Measurements from ENCODE around the gene TOX2.

The TOX2 gene

GRCh38 chr20:43938932-43939761, 24.5 kb downstream of the TOX2 start:
- peak in 2 of 58 donors; percentile 21 to 27 for DNase-seq

DNA sequence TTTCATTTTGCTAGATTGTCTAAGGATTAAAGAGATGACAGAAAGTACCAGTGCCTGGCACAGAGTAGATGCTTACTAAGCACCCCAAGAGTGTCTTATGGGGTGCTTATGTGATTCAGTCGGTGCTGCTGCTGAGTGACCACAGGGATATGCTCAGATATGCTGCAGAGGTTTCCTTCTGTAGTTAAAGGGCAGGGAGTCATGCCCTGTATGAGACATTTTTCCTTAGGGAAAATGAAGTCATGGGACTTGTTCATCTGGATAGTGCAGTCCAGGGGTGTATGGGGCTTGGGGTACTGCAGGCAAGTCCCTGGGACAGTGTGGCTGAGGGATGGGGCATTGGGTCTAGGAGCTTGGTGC, 25.1 kb downstream of the TOX2 start:
- DNase-seq, result no peak

DNA sequence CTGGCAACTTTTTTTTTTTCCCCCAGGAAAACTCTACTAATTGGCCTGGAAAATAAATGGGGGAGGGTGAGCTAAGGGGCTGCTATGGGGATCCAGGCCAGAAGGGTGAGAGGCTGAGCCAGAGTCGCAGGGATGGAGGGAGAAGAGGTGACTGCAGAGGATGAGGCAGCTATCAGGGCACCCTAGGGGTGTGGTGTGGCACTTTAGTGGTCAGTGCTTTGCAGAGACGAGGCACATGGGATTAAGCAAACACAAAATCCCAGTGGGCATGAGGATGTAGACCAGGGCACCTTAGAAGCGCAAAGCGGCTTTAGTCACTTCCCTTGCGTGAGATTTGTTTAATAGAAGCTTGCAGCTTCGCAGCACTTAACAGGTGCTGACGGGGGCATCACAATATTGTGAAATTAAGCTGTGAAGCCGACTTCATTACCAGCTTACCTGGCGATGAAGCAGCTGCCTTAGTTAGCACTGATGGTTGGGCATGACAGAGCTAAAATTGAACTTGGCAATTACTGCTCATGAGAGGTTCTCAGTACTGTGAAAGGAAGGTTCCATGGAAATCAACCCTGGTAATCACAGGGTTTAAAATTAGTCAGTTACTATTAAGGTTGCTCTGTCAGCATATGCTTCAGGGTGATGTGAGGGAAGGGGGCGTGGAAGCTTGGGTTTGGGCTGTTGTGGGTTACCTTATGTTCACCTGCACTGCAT, 26.0 kb downstream of the TOX2 start:
- DNase-seq, result peak in 1 of 58 donors; percentile 26

GRCh38 chr20:43941476-43942200, 27.0 kb downstream of the TOX2 start:
- DNase-seq, result no peak

DNA sequence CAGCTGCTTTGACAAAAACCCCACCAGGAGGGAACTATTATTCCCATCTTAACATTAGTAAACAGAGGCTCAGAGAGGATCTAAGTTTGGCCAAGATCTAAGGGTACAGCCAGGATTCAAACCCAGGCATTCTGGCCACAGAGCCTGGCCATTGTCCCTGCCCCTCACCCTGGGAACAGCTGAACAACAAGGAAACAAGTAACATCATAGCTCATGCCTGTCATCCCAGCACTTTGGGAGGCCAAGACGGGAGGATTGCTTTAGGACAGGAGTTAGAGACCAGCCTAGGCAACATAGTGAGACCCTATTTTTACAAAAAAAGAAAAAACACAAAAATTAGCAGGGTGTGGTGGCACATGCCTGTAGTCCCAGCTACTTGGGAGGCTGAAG, 27.5 kb downstream of the TOX2 start:
- no peak for DNase-seq

- no peak for DNase-seq
Observed at GRCh38 chr20:43942667-43943285, 28.1 kb downstream of the TOX2 start.

DNA sequence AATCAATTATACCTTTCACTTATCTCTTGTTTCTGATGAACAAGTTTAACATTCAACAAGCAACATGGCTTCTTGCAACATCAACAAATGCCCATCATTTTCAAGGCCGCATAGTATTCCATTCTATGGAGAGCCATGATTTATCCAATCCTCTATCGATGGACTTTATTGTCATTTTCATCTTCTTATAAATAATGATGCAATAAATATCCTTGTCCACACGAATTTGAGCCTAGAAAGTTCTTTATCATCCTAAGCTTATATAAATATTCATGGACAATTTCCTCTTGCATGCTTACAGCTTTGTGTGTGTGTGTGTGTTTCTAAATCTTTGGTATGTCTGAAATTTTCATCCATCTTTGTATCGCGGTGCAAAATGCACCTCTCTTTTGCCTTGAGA, 29.1 kb downstream of the TOX2 start:
- DNase-seq, result no peak

DNA sequence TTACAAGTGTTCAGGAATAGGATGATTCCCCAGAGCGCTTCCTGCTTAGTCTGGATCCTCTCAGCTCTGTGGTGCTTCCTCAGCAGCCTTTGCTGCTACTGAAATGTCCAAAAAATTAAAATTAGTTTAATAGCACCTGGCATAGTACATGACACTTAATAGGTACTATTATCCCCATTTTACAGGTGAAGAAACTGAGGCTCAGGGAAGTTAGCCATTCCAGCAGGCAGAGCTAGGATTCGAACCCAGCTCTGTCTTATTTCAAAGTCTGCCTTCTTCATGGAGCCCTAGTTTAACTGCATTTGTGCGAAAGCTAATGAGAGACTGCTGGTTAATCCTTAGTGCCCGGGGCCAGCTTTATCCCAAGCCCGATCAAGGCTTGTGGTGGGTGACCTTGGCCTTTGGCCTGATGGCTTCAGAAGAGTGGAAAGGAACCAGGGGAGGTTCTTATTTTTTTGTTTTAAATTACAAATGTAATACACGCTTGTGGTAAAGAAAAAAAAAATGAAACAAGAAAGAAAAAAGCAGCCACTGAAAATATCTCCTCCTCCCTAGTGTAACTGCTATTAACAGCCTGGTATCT, 30.1 kb downstream of the TOX2 start:
- no peak for DNase-seq

DNA sequence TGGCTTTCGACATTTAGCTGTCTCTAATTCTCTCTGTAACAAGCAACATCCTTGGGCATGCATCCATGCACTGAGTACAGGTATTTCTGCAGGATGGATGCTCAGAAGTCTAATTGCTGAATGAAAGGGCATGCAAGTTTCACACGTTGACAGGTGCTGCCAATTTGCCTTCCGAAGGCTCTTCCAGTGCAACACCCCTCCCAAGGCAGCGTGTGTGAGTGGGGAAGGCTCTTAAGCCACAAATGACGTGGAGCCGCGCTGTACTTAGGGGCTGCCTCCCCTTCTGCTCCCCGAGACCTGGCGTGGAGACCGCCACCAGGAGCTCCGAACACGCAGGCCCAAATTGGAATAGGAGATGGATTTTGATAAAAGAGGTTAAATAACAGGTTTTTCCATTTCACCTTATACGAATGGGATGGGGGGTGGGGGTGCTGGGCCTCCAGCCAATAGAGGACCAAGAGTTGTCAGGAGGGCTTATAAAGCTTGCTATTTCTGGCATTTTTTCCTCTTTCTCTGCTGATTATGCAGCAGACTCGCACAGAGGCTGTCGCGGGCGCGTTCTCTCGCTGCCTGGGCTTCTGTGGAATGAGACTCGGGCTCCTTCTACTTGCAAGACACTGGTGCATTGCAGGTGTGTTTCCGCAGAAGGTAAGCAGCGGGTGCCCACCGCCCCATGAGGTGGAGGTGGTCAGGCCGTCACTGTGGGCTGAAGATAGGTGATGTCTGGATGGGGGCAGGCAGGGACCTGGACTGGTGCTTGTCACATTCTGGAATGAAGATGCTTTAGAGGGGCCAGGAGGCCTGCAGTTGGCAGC, 30.9 kb downstream of the TOX2 start:
- DNase-seq, result peak in 1 of 58 donors; percentile 31

DNA sequence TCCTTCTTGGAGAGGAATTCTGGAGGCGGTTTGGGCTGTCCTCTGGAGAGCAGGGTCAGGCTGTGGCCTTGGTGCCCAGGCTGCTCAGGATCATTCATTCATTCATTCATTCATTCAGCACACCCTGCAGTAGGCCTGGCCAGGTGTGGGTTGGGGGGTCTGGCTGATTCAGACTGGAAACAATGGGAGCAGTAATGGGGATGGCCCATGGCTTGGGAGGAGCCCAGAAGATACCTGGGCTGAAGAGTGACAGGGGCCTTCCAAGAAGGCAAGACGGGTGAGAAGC, 31.5 kb downstream of the TOX2 start:
- no peak for DNase-seq

- no peak for DNase-seq
Observed at GRCh38 chr20:43946659-43947315, 32.1 kb downstream of the TOX2 start.

DNA sequence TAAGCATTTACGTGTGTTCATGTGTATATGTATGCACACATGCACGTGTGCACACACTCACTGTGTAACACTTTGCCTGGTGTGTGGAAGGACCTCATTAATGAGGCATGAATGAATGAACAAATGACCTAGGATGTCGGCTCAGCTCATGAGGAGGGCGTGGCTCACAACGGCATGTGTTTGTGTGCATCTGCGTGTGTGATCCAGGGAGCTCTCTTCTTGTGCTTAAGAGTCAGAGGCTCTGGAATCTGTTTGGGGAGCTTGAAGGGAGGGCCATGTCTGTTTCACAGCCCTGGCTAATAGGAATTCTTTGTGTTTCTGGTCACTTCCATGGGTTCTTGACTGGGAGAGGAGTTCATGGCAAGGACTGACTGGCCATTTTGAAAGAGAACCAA, 32.7 kb downstream of the TOX2 start:
- DNase-seq, result no peak

DNA sequence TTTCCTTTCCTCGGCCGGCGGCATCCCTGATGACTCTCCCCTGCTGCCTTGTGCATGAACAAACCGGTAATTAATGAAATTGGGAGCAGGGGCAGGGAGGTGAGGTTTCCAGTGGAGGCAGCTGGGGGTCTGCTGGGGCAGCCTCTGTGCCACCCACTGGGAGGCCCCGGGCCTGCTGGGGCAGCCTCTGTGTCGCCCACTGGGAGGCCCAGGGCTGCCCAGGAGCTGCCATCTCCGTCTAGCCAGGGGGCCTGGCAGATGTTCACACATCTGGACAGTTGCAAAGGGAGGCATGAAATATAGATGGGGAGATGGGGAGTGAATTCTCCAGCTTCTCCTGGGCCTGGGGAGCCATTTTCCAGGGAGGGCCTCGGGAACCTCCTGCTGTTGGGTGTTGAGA, 33.8 kb downstream of the TOX2 start:
- no peak for DNase-seq

DNA sequence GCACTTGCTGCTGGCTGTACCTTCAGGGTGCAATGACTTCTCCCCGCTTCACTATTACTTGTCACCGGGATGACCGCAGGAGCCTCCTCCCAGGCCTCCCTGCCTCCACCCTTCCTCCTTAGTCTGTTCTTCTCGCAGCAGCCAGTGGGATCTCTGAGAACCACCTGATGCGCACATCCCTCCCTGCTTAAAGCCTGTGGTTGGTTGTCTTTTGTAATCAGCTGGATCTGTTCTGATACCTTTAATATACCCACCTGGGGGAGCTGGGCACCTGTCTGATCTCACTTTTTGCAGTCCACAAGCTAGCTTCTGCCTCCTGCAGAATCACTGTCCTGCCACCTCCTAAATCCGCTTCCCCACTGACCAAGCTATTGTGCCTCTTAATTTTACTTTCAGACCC, 34.6 kb downstream of the TOX2 start:
- no peak for DNase-seq

GRCh38 chr20:43949741-43950618, 35.3 kb downstream of the TOX2 start:
- DNase-seq, result peak in 1 of 58 donors; percentile 5

- DNase-seq, result no peak
Observed at GRCh38 chr20:43953919-43954592, 39.4 kb downstream of the TOX2 start.

GRCh38 chr20:43954704-43955061, 40.0 kb downstream of the TOX2 start:
- DNase-seq, result no peak

GRCh38 chr20:43955062-43955749, 40.6 kb downstream of the TOX2 start:
- no peak for DNase-seq

Measured in anterior cingulate cortex (tissue), 58 donors.